ENCODE measurements around the gene CARD11. TPM values are rescaled to one million over a fixed set of nuclear protein-coding genes. Genes with fewer than 3 reads are reported as not detected.

The CARD11 gene
- total RNA-seq, 2 experiments from 2014 or later = 98.3 to 103 TPM

- peaks cover 50% of the 10 kb centered on the region for H3K36me3 Mint-ChIP-seq (ENCODE audit: low read depth)
- H3K4me3 Mint-ChIP-seq = no peak overlapping the region
- ChIA-PET CTCF (no interaction called here), POLR2A (no interaction called here)
- no peak for TF ChIP-seq CTCF (IDR thresholded peaks at IDR 0.05)
- ATAC-seq (no peak), DNase-seq (no peak)
- H3K27ac Mint-ChIP-seq = peak overlapping the region; percentile 55
- intact Hi-C loops (cut with micrococcal nuclease) = no loop called here
- H3K4me1 Mint-ChIP-seq (ENCODE audit: low read depth) = peaks cover 60% of the 10 kb centered on the region
- no peaks in the 10 kb centered on the region for H3K27me3 Mint-ChIP-seq
- no peaks in the 10 kb centered on the region for H3K9me3 Mint-ChIP-seq
Observed at GRCh38 chr7:3013975-3014792, 29.5 kb downstream of the CARD11 start.

GRCh38 chr7:3011211-3011852 is 32.3 kb downstream of the CARD11 start:
- CTCF ChIA-PET = interaction anchor here (0.6 to 1.1 kb wide), 5 partner anchors 9 to 147 kb away, joined by 3 to 4 read pairs (median 3); no protein-coding TSS in a partner anchor
- no peaks in the 10 kb centered on the region for H3K27me3 Mint-ChIP-seq
- peaks cover 74% of the 10 kb centered on the region for H3K4me1 Mint-ChIP-seq (ENCODE audit: low read depth)
- H3K27ac Mint-ChIP-seq = peak overlapping the region; percentile 70
- POLR2A ChIA-PET = interaction anchor here (1.6 to 1.7 kb wide), 2 partner anchors 12 to 45 kb away, joined by 3 to 9 read pairs; no protein-coding TSS in a partner anchor
- H3K36me3 Mint-ChIP-seq (ENCODE audit: low read depth) = peaks cover 66% of the 10 kb centered on the region
- TF ChIP-seq CTCF (IDR thresholded peaks at IDR 0.05) = no peak
- peak; percentile 68 for ATAC-seq
- intact Hi-C loops (cut with micrococcal nuclease) = no loop called here
- H3K9me3 Mint-ChIP-seq = no peaks in the 10 kb centered on the region
- DNase-seq = no peak
- H3K4me3 Mint-ChIP-seq = peak overlapping the region; percentile 2

GRCh38 chr7:3010161-3010560 is 33.5 kb downstream of the CARD11 start:
- H3K9me3 Mint-ChIP-seq = no peaks in the 10 kb centered on the region
- H3K27me3 Mint-ChIP-seq = no peaks in the 10 kb centered on the region
- intact Hi-C loops (cut with micrococcal nuclease) = no loop called here
- H3K36me3 Mint-ChIP-seq (ENCODE audit: low read depth) = peaks cover 64% of the 10 kb centered on the region
- ATAC-seq (no peak), DNase-seq (no peak)
- H3K4me3 Mint-ChIP-seq = peak overlapping the region; percentile 6
- TF ChIP-seq CTCF (IDR thresholded peaks at IDR 0.05) = no peak
- H3K4me1 Mint-ChIP-seq (ENCODE audit: low read depth) = peaks cover 68% of the 10 kb centered on the region
- CTCF ChIA-PET = interaction anchor here (0.6 to 1.2 kb wide), 7 partner anchors 10 to 151 kb away, joined by 3 to 5 read pairs (median 3); no protein-coding TSS in a partner anchor
- POLR2A ChIA-PET = interaction anchor here (0.7 to 1.7 kb wide), 3 partner anchors 11 to 44 kb away, joined by 3 to 9 read pairs (median 3); no protein-coding TSS in a partner anchor
- H3K27ac Mint-ChIP-seq = peak overlapping the region; percentile 77

- DNase-seq (no peak), ATAC-seq (no peak)
- Mint-ChIP-seq H3K36me3 (ENCODE audit: low read depth) (peaks cover 54% of the 10 kb centered on the region), H3K4me1 (ENCODE audit: low read depth) (peaks cover 62% of the 10 kb centered on the region), H3K27me3 (no peaks in the 10 kb centered on the region), H3K9me3 (no peaks in the 10 kb centered on the region), H3K27ac (no peak overlapping the region), H3K4me3 (no peak overlapping the region)
- ChIA-PET CTCF (interaction anchor here (1.1 kb wide), 1 partner anchor 144 kb away, joined by 3 read pairs; no protein-coding TSS in a partner anchor), POLR2A (no interaction called here)
- TF ChIP-seq CTCF (IDR thresholded peaks at IDR 0.05) = no peak
- intact Hi-C loops (cut with micrococcal nuclease) = no loop called here
Observed at GRCh38 chr7:3009086-3009485, 34.6 kb downstream of the CARD11 start.
